Measurements from ENCODE around the gene LGALS12. TPM values are rescaled to one million over a fixed set of nuclear protein-coding genes. Genes with fewer than 3 reads are reported as not detected.

Gene LGALS12
- total RNA-seq, 2 experiments from 2014 or later, result not detected

- Mint-ChIP-seq H3K27ac (peak overlapping the region; percentile 83), H3K4me1 (ENCODE audit: low read depth) (peaks cover 48% of the 10 kb centered on the region), H3K27me3 (ENCODE audit: low read depth) (no peaks in the 10 kb centered on the region), H3K36me3 (ENCODE audit: low read depth) (no peaks in the 10 kb centered on the region), H3K9me3 (no peaks in the 10 kb centered on the region), H3K4me3 (peak overlapping the region; percentile 59)
- intact Hi-C loops (cut with micrococcal nuclease), result loop anchor here (1.0 to 5.0 kb wide), 5 partner anchors 14 to 119 kb away; partner anchors contain the start of genes ATL3, PLAAT3 and PLAAT4
- CTCF ChIA-PET, result interaction anchor here (2.4 kb wide), 1 partner anchor 17 kb away, joined by 7 read pairs; the partner anchor contains the start of gene PLAAT4
- DNase-seq, result peak; percentile 77
These were observed 47.9 kb downstream of the LGALS12 start for GRCh38 chr11:63553759-63554158.

- no peaks in the 10 kb centered on the region for H3K27me3 Mint-ChIP-seq (ENCODE audit: low read depth)
- no peak overlapping the region for H3K27ac Mint-ChIP-seq
- H3K9me3 Mint-ChIP-seq, result no peaks in the 10 kb centered on the region
- H3K4me3 Mint-ChIP-seq, result no peak overlapping the region
- no peaks in the 10 kb centered on the region for H3K36me3 Mint-ChIP-seq (ENCODE audit: low read depth)
- peaks cover 51% of the 10 kb centered on the region for H3K4me1 Mint-ChIP-seq (ENCODE audit: low read depth)
- intact Hi-C loops (cut with micrococcal nuclease), result loop anchor here (5.0 kb wide), 3 partner anchors 57 to 117 kb away; partner anchors contain the start of genes ATL3 and PLAAT3
- no peak for DNase-seq
- CTCF ChIA-PET, result interaction anchor here (0.6 to 2.4 kb wide), 2 partner anchors 18 to 129 kb away, joined by 3 to 7 read pairs; partner anchors contain the start of gene PLAAT4
These were observed 49.0 kb downstream of the LGALS12 start for GRCh38 chr11:63554877-63555223.

DNA sequence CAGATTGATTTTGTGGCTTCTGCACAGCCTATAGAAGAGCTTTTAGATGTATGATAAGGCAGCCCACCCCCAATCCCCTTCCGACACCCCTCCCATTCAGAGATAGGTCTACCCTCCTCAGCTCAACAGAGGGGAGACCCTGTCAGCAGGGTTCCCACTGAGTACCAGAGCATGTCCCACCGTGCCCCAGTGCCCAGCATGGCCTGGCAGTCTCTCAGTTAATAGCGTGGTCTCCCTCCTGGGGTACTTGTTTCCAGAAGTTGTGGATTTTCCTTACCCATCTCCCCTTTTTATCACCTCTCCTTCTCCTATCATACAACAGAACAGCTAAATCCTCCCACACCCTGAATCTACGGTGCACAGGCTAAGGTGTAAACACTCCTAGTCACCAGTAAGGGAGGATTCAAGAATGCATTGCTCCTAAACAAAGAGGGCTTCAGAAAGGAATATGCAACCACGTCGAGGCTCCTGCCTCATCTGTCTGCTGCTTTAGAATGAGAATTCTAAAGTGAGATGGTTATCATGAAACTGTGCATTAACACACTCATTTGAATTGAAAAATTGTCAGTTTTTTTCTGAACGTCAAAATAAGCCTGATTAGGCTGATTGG is 50.6 kb downstream of the LGALS12 start:
- DNase-seq, result no peak
- CTCF ChIA-PET, result no interaction called here
- no peaks in the 10 kb centered on the region for H3K9me3 Mint-ChIP-seq
- H3K27ac Mint-ChIP-seq, result no peak overlapping the region
- no peak overlapping the region for H3K4me3 Mint-ChIP-seq
- intact Hi-C loops (cut with micrococcal nuclease), result no loop called here
- H3K4me1 Mint-ChIP-seq (ENCODE audit: low read depth), result peaks cover 56% of the 10 kb centered on the region
- no peaks in the 10 kb centered on the region for H3K27me3 Mint-ChIP-seq (ENCODE audit: low read depth)
- no peaks in the 10 kb centered on the region for H3K36me3 Mint-ChIP-seq (ENCODE audit: low read depth)

DNA sequence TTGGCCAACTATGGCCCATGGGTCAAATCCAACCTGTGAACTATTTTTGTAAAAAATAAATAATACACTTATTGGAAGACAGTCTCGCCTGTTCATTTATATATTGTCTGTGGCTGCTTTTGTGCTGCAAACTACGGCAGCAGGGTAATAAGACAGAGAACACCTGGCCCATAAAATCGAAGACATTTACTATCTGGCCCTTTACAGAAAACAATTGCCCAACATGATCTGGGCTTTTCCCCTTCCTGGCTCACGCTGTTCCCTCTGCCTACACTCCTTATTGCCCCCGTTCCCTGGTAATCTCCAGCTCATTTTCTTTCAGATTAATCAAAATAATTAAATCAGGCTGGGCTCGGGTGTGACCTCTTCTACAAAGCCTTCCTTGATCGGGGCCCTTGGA is 51.7 kb downstream of the LGALS12 start:
- Mint-ChIP-seq H3K27ac (no peak overlapping the region), H3K36me3 (ENCODE audit: low read depth) (no peaks in the 10 kb centered on the region), H3K27me3 (ENCODE audit: low read depth) (no peaks in the 10 kb centered on the region), H3K9me3 (no peaks in the 10 kb centered on the region), H3K4me1 (ENCODE audit: low read depth) (peaks cover 51% of the 10 kb centered on the region), H3K4me3 (no peak overlapping the region)
- no peak for DNase-seq
- intact Hi-C loops (cut with micrococcal nuclease), result no loop called here
- CTCF ChIA-PET, result no interaction called here

DNA sequence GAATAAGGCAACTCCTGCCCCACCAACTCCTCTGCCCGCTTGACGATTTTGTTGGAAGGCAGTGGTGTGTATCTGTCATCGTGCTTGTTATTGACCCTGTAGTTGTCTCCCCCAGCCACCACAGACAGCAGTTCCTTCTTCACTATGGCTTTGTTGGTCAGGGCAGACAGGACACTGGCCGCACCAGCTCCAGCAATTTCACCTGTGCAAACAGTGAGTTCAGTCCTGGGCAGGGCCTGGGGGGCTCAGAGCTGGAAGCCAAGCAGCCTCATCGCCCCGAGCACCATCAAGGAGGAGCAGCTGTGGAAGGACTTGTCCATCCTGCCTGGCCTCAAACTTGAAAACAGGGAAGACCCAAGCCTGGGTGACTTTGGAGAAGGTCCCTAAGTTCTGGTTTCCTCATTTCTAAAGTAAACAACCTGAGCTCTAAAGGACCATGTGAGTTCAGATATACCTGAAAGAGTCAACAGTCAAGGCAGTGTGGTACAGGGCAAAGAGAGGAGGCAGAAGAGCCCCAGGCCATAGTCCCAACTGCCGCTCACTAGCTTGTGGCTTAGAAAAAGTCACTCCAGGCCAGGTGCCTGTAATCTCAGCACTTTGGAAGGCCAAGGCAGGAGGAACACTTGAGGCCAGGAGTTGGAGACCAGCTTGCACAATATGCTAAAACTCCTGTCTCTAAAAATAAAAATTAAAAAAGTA is 52.7 kb downstream of the LGALS12 start:
- Mint-ChIP-seq H3K36me3 (ENCODE audit: low read depth) (no peaks in the 10 kb centered on the region), H3K4me1 (ENCODE audit: low read depth) (peaks cover 42% of the 10 kb centered on the region), H3K9me3 (no peaks in the 10 kb centered on the region), H3K27me3 (ENCODE audit: low read depth) (no peaks in the 10 kb centered on the region), H3K4me3 (no peak overlapping the region), H3K27ac (no peak overlapping the region)
- intact Hi-C loops (cut with micrococcal nuclease), result no loop called here
- CTCF ChIA-PET, result no interaction called here
- no peak for DNase-seq

DNA sequence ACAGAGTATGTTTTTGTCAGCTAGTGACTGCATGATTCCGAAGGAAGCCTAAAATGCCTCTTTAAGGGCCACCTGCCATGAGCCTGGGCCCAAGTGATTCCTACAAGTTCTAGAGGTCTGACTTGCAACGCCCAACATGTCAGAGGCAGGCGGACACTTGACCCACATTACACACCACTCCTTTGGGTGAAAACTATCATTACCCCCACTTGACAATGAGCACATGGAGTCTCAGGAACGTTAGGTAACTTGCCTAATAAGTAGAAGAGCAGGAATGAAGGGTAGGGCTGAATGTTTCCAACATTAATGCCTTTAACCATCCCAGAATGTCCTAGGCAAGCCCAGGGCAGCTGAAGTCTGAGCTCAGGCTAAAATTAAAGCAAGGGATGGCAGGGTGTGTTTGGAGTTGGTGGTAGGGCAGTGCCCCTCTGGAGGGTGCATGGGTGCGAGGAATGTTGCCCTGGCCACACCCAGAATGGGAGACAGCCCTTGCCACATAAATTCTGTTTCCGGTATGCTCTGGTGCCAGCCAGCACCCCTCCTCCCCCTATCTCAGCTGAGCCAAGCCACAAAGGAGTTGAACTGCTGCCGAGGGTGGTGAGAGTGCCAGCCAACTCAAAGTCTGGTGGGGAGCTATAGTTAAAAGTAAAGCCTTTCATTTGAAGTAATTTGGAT is 54.8 kb downstream of the LGALS12 start:
- Mint-ChIP-seq H3K36me3 (ENCODE audit: low read depth) (no peaks in the 10 kb centered on the region), H3K4me3 (no peak overlapping the region), H3K27me3 (ENCODE audit: low read depth) (no peaks in the 10 kb centered on the region), H3K9me3 (no peaks in the 10 kb centered on the region), H3K4me1 (ENCODE audit: low read depth) (peaks cover 43% of the 10 kb centered on the region), H3K27ac (no peak overlapping the region)
- intact Hi-C loops (cut with micrococcal nuclease), result loop anchor here (10.0 kb wide), 1 partner anchor 666 kb away; no protein-coding TSS in a partner anchor
- CTCF ChIA-PET, result interaction anchor here (1.0 kb wide), 1 partner anchor 178 kb away, joined by 3 read pairs; no protein-coding TSS in a partner anchor
- peak; percentile 38 for DNase-seq

- H3K4me1 Mint-ChIP-seq (ENCODE audit: low read depth), result peaks cover 58% of the 10 kb centered on the region
- no peaks in the 10 kb centered on the region for H3K9me3 Mint-ChIP-seq
- no peaks in the 10 kb centered on the region for H3K36me3 Mint-ChIP-seq (ENCODE audit: low read depth)
- H3K4me3 Mint-ChIP-seq, result no peak within 1 kb of the TSS
- no peak for DNase-seq
- H3K27me3 Mint-ChIP-seq (ENCODE audit: low read depth), result no peaks in the 10 kb centered on the region
- H3K27ac Mint-ChIP-seq, result no peak within 1 kb of the TSS
- intact Hi-C loops (cut with micrococcal nuclease), result loop anchor here (10.0 kb wide), 1 partner anchor 669 kb away; no protein-coding TSS in a partner anchor
- CTCF ChIA-PET, result no interaction called here
These were observed 57.5 kb downstream of the LGALS12 start, which contains the start of gene PLAAT2 for GRCh38 chr11:63563201-63564055. Gene PLAAT2 (minus strand): TSS chr11:63563379. CDS start chr11:63563324, 55 bp downstream.

- no peaks in the 10 kb centered on the region for H3K9me3 Mint-ChIP-seq
- peaks cover 60% of the 10 kb centered on the region for H3K4me1 Mint-ChIP-seq (ENCODE audit: low read depth)
- no peaks in the 10 kb centered on the region for H3K27me3 Mint-ChIP-seq (ENCODE audit: low read depth)
- no peak overlapping the region for H3K4me3 Mint-ChIP-seq
- intact Hi-C loops (cut with micrococcal nuclease), result loop anchor here (10.0 kb wide), 1 partner anchor 669 kb away; no protein-coding TSS in a partner anchor
- peak; percentile 46 for DNase-seq
- no peaks in the 10 kb centered on the region for H3K36me3 Mint-ChIP-seq (ENCODE audit: low read depth)
- CTCF ChIA-PET, result no interaction called here
- no peak overlapping the region for H3K27ac Mint-ChIP-seq
These were observed 58.3 kb downstream of the LGALS12 start for GRCh38 chr11:63564056-63564774.

- Mint-ChIP-seq H3K36me3 (ENCODE audit: low read depth) (no peaks in the 10 kb centered on the region), H3K27me3 (ENCODE audit: low read depth) (no peaks in the 10 kb centered on the region), H3K4me1 (ENCODE audit: low read depth) (peaks cover 57% of the 10 kb centered on the region), H3K4me3 (no peak overlapping the region), H3K27ac (no peak overlapping the region), H3K9me3 (no peaks in the 10 kb centered on the region)
- DNase-seq, result no peak
- CTCF ChIA-PET, result no interaction called here
- intact Hi-C loops (cut with micrococcal nuclease), result loop anchor here (5.0 to 10.0 kb wide), 2 partner anchors 47 to 670 kb away; partner anchors contain the start of gene PLAAT3
These were observed 59.0 kb downstream of the LGALS12 start for GRCh38 chr11:63564784-63565350.
